ENCODE results near the gene DNAH2.

DNA sequence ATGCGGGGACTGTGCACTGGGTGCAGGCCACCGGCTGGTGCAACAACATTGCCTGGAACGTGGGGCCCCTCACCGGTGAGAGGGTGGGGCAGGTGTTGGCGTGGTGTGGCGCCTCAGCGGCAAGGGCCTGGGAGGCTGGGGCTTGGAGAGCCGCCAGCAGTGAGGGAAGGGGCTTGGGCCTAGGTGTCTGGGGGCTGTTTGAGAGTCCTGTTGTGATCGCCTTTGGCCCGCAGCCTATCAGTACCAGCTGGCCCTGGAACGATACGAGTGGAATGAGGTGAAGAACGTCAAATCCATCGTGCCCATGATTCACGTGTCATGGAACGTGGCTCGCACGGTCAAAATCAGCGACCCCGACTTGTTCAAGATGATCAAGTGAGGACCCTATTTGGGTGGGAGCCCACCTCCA lies 134.7 kb downstream of the DNAH2 start:
- TF ChIP-seq, protein P1, sequence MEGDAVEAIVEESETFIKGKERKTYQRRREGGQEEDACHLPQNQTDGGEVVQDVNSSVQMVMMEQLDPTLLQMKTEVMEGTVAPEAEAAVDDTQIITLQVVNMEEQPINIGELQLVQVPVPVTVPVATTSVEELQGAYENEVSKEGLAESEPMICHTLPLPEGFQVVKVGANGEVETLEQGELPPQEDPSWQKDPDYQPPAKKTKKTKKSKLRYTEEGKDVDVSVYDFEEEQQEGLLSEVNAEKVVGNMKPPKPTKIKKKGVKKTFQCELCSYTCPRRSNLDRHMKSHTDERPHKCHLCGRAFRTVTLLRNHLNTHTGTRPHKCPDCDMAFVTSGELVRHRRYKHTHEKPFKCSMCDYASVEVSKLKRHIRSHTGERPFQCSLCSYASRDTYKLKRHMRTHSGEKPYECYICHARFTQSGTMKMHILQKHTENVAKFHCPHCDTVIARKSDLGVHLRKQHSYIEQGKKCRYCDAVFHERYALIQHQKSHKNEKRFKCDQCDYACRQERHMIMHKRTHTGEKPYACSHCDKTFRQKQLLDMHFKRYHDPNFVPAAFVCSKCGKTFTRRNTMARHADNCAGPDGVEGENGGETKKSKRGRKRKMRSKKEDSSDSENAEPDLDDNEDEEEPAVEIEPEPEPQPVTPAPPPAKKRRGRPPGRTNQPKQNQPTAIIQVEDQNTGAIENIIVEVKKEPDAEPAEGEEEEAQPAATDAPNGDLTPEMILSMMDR (IDR thresholded peaks at IDR 0.05): no peak
- TF ChIP-seq, protein P2, sequence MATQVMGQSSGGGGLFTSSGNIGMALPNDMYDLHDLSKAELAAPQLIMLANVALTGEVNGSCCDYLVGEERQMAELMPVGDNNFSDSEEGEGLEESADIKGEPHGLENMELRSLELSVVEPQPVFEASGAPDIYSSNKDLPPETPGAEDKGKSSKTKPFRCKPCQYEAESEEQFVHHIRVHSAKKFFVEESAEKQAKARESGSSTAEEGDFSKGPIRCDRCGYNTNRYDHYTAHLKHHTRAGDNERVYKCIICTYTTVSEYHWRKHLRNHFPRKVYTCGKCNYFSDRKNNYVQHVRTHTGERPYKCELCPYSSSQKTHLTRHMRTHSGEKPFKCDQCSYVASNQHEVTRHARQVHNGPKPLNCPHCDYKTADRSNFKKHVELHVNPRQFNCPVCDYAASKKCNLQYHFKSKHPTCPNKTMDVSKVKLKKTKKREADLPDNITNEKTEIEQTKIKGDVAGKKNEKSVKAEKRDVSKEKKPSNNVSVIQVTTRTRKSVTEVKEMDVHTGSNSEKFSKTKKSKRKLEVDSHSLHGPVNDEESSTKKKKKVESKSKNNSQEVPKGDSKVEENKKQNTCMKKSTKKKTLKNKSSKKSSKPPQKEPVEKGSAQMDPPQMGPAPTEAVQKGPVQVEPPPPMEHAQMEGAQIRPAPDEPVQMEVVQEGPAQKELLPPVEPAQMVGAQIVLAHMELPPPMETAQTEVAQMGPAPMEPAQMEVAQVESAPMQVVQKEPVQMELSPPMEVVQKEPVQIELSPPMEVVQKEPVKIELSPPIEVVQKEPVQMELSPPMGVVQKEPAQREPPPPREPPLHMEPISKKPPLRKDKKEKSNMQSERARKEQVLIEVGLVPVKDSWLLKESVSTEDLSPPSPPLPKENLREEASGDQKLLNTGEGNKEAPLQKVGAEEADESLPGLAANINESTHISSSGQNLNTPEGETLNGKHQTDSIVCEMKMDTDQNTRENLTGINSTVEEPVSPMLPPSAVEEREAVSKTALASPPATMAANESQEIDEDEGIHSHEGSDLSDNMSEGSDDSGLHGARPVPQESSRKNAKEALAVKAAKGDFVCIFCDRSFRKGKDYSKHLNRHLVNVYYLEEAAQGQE (IDR thresholded peaks at IDR 0.05; ENCODE audit: insufficient read depth in 1 of 2, low read depth in 2 of 2, low read length in 1 of 2): no peak
- TF ChIP-seq POLR2AphosphoS5 (IDR thresholded peaks at IDR 0.05; ENCODE audit: low read depth, low read length) (no peak), SIN3A (IDR thresholded peaks at IDR 0.05; ENCODE audit: borderline replicate concordance, insufficient read depth, low read depth, low read length) (no peak)
